Activated naive CD8-positive, alpha-beta T cell treated with anti-CD3 and anti-CD28 coated beads, Interleukin-2, amount 10 ng/mL, durations not matched to agents 7 days and 5 days (primary cell): Measurements from ENCODE around the gene KRT31. TPM values are rescaled to one million over a fixed set of nuclear protein-coding genes. Genes with fewer than 3 reads are reported as not detected.
"Not testable (repeated sequence)": the region's sequence is repeated elsewhere in the genome, so short reads cannot be mapped to it uniquely, and the experiment has no call there.

Experiments used
- ATAC-seq: fragments of 150-1000 bp; cut with Tn5 transposase; one replicate; pipeline ENCODE4 v1.10.0; 2021; ENCODE audit warnings: low read depth, moderate library complexity
- POLR2A ChIA-PET: fragments of 350-600 bp; sonication (Branson Sonifier 250); formaldehyde crosslinking; loops from one replicate; lab custom pipeline; 2021; ENCODE audit warnings: antibody characterized with exemption; lab: Charles Lee
- DNase-seq: peaks from one replicate; pipeline ENCODE4 v3.0.0; 2021
- H3K27ac Mint-ChIP-seq: one replicate; pipeline ENCODE4 v1.8.0; 2022; ENCODE audit warnings: mild to moderate bottlenecking, mixed read lengths
- H3K27me3 Mint-ChIP-seq: one replicate; pipeline ENCODE4 v1.8.0; 2022; ENCODE audit warnings: mild to moderate bottlenecking, moderate library complexity, mixed read lengths
- H3K36me3 Mint-ChIP-seq: one replicate; pipeline ENCODE4 v1.8.0; 2021; ENCODE audit warnings: mild to moderate bottlenecking, mixed read lengths
- H3K4me1 Mint-ChIP-seq: one replicate; pipeline ENCODE4 v1.8.0; 2021; ENCODE audit warnings: mixed read lengths
- H3K4me3 Mint-ChIP-seq: one replicate; pipeline ENCODE4 v1.8.0; 2022; ENCODE audit warnings: mild to moderate bottlenecking, moderate library complexity, mixed read lengths
- H3K9me3 Mint-ChIP-seq: one replicate; pipeline ENCODE4 v1.8.0; 2021; ENCODE audit warnings: mixed read lengths
- total RNA-seq, 2 experiments: library from RNA; stranded (reverse); gene quantifications; one replicate each; pipeline ENCODE4 v1.2.3, GENCODE V29; 2021

Gene KRT31
- total RNA-seq, 2 experiments from 2014 or later = not detected

- H3K27me3 Mint-ChIP-seq = peaks cover 3% of the 10 kb centered on the region
- H3K36me3 Mint-ChIP-seq = no peaks in the 10 kb centered on the region
- DNase-seq (no peak), ATAC-seq (no peak)
- H3K9me3 Mint-ChIP-seq = peaks cover 2% of the 10 kb centered on the region
- H3K4me3 Mint-ChIP-seq = no peak overlapping the region
- H3K4me1 Mint-ChIP-seq = no peaks in the 10 kb centered on the region
- POLR2A ChIA-PET = no interaction called here
- no peak overlapping the region for H3K27ac Mint-ChIP-seq
Observed at GRCh38 chr17:41392278-41392677, 5.1 kb downstream of the KRT31 start.

DNA sequence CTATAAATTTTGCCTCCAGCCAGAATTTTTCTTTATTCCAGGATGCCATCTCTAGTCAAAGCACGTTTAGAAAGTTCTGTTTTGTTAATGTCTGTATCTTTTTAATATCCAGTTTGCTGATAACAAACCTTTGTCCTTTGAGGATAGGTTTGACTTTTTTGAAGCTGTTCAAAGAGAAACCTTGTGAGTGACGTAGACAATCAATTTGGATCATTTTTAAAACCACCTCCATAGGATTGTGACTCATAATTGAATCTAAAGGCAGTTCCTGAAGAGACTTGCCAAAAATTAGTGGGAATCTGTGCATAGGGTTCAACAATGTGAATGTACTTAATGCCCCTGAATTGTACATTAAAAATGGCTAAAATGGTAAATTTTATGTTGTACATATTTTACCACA, 5.9 kb downstream of the KRT31 start:
- Mint-ChIP-seq H3K4me3 (no peak overlapping the region), H3K36me3 (no peaks in the 10 kb centered on the region), H3K4me1 (no peaks in the 10 kb centered on the region), H3K27ac (no peak overlapping the region), H3K9me3 (peaks cover 4% of the 10 kb centered on the region), H3K27me3 (peaks cover 3% of the 10 kb centered on the region)
- POLR2A ChIA-PET = no interaction called here
- DNase-seq (no peak), ATAC-seq (no peak)

DNA sequence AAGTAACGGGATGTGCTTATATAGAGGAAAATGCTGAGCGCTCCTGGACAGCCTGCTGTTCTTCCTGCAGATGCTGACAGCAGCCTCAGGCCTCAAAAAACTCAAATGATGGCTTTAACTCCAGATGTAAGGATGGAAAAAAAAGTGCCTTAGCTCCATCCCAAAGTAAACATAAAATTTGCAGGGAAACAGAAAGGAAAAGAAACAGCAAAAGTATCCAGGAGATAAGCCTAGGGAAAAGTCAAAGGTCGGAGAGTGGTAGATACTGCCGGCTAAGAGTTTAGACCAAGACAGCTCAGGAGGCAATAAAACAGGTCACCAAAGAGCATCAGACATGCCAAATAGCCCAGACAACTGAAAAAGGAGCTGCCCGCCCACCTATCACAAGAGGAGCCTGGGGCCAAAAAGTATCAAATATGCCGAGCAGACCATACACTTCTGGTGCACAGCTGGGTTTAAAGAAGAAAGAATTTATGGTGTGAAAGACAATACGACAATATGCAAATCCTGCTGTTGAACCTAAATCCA, 6.9 kb downstream of the KRT31 start:
- no peak overlapping the region for H3K27ac Mint-ChIP-seq
- no peaks in the 10 kb centered on the region for H3K4me1 Mint-ChIP-seq
- H3K9me3 Mint-ChIP-seq = peaks cover 6% of the 10 kb centered on the region
- DNase-seq (no peak), ATAC-seq (no peak)
- no peaks in the 10 kb centered on the region for H3K36me3 Mint-ChIP-seq
- peaks cover 3% of the 10 kb centered on the region for H3K27me3 Mint-ChIP-seq
- POLR2A ChIA-PET = no interaction called here
- H3K4me3 Mint-ChIP-seq = no peak overlapping the region

- POLR2A ChIA-PET = no interaction called here
- Mint-ChIP-seq H3K36me3 (no peaks in the 10 kb centered on the region), H3K9me3 (peaks cover 6% of the 10 kb centered on the region), H3K4me3 (no peak overlapping the region), H3K27me3 (peaks cover 9% of the 10 kb centered on the region), H3K4me1 (no peaks in the 10 kb centered on the region), H3K27ac (no peak overlapping the region)
- DNase-seq (no peak), ATAC-seq (no peak)
Observed at GRCh38 chr17:41387670-41388069, 9.7 kb downstream of the KRT31 start.

DNA sequence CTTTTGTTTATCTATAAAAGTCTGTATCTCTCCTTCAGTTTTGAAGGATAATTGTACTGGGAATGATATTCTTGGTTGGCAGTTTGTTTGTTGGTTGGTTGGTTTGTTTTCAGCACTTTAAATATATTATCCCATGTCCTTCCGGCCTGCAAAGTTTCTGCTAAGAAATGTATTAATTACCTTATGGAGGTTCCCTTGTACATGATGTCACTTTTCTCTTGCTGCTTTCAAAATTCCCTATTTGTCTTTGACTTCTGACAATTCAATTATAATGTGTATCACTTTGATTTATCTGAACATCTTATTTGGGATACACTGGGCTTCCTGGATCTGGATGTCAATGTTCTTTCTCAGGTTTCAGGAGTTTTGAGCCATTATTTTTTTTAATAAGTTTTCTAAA, 11.2 kb downstream of the KRT31 start:
- Mint-ChIP-seq H3K4me3 (no peak overlapping the region), H3K9me3 (peaks cover 6% of the 10 kb centered on the region), H3K4me1 (no peaks in the 10 kb centered on the region), H3K36me3 (no peaks in the 10 kb centered on the region), H3K27ac (no peak overlapping the region), H3K27me3 (peaks cover 6% of the 10 kb centered on the region)
- no peak for DNase-seq
- ATAC-seq = no peak
- POLR2A ChIA-PET = no interaction called here

GRCh38 chr17:41383690-41384089, 13.7 kb downstream of the KRT31 start:
- Mint-ChIP-seq H3K4me1 (no peaks in the 10 kb centered on the region), H3K27ac (no peak overlapping the region), H3K27me3 (peaks cover 6% of the 10 kb centered on the region), H3K4me3 (no peak overlapping the region), H3K9me3 (peaks cover 6% of the 10 kb centered on the region), H3K36me3 (no peaks in the 10 kb centered on the region)
- ATAC-seq (no peak), DNase-seq (no peak)
- POLR2A ChIA-PET = no interaction called here

- no peaks in the 10 kb centered on the region for H3K4me1 Mint-ChIP-seq
- no peak overlapping the region for H3K27ac Mint-ChIP-seq
- peaks cover 6% of the 10 kb centered on the region for H3K27me3 Mint-ChIP-seq
- no peaks in the 10 kb centered on the region for H3K36me3 Mint-ChIP-seq
- ATAC-seq (no peak), DNase-seq (no peak)
- H3K9me3 Mint-ChIP-seq = peaks cover 6% of the 10 kb centered on the region
- no peak overlapping the region for H3K4me3 Mint-ChIP-seq
- POLR2A ChIA-PET = no interaction called here
Observed at GRCh38 chr17:41382394-41382793, 15.0 kb downstream of the KRT31 start.

DNA sequence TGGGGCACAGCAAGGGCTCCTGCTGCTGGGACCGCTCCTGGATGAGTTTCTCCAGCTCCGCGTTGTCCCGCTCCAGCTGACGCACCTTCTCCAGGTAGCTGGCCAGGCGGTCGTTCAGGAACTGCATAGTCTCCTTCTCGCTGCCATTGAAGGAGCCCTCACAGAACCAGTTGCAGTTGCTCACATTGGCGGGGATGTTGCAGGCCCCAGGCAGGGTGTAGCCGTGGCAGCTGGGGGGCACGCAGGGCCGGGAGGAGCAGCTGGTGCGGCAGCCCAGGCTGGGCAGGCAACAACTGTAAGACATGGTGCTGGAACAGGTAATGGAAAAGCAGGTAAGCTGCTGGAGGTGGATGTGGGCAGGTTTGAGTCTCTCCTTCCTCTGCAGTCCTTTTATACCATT, 15.5 kb downstream of the KRT31 start, which contains the start of gene KRT34:
Gene KRT34, minus strand, starts transcription at position 364 of the 400 bp plus-strand sequence. Its CDS starts 60 bp downstream, at position 304.
- H3K4me1 Mint-ChIP-seq, H3K4me3 Mint-ChIP-seq, ATAC-seq, H3K9me3 Mint-ChIP-seq, H3K27ac Mint-ChIP-seq, POLR2A ChIA-PET, H3K27me3 Mint-ChIP-seq, DNase-seq, H3K36me3 Mint-ChIP-seq: not testable (repeated sequence)

DNA sequence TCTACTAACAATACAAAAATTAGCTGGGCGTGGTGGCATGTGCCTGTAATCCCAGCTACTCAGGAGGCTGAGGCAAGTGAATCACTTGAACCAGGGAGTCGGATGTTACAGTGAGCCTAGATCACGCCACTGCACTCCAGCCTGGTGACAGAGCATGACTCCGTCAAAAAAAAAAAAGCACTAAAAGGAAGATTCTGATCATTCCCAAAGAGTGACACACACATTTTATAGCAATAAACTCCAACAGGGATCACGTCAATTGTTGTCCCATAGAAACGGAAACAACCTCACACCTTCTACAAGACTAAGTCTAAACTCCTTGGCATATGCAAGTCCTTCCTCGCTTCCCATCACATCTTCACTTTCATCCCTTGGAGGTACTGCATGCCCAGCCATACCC, 17.3 kb downstream of the KRT31 start:
- DNase-seq, H3K27me3 Mint-ChIP-seq, ATAC-seq, POLR2A ChIA-PET, H3K9me3 Mint-ChIP-seq, H3K36me3 Mint-ChIP-seq, H3K27ac Mint-ChIP-seq, H3K4me3 Mint-ChIP-seq, H3K4me1 Mint-ChIP-seq: not testable (repeated sequence)

DNA sequence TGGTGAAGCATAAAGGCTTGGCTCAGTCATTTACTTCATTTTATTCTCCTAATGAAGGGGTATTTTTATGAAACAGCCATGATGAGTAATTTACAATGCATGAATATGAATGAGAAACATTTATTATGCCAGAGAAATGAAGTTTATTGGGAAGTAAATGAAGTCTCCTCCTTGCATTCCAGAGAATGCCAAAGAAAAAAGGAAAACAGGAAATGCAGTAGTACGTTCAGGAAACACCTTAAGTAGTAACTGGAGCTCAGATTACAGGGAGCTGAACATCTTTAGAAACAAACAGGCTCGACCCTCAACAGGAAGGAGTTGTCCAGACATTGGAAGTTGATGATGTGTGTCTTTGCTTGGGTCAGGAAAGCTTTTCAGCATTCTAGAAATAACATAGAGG, 19.9 kb downstream of the KRT31 start:
- POLR2A ChIA-PET = no interaction called here
- no peak for DNase-seq
- H3K27me3 Mint-ChIP-seq = no peaks in the 10 kb centered on the region
- ATAC-seq = no peak
- no peaks in the 10 kb centered on the region for H3K4me1 Mint-ChIP-seq
- no peak overlapping the region for H3K27ac Mint-ChIP-seq
- no peak overlapping the region for H3K4me3 Mint-ChIP-seq
- H3K9me3 Mint-ChIP-seq = peaks cover 2% of the 10 kb centered on the region
- no peaks in the 10 kb centered on the region for H3K36me3 Mint-ChIP-seq

DNA sequence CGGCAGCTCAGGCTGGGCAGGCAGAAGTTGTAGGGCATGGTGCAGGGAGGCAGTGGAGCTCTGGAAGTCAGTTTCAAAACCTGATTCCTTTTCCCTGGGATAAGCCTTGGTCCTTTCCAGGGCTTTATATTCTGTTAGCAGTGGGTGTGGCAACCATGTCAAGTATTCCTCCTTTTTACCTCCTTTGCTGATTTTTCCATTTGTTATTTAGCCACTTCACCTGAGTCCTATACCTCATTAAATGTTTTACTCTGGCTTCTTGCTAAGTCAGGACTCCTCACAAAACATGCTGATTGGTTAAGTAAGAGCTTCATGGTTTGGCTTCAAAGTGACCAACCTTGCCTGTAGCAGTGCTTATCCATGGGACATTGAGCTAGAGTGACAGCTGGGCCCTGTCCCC, 27.7 kb downstream of the KRT31 start, which contains the start of gene KRT33B:
Gene KRT33B, minus strand, starts transcription at position 101 of the 400 bp plus-strand sequence. Its CDS starts 63 bp downstream, at position 38.
- DNase-seq (no peak), ATAC-seq (no peak)
- H3K9me3 Mint-ChIP-seq = no peaks in the 10 kb centered on the region
- H3K27ac Mint-ChIP-seq = no peak within 1 kb of the TSS
- no peaks in the 10 kb centered on the region for H3K36me3 Mint-ChIP-seq
- H3K4me1 Mint-ChIP-seq = no peaks in the 10 kb centered on the region
- POLR2A ChIA-PET = no interaction called here
- no peak within 1 kb of the TSS for H3K4me3 Mint-ChIP-seq
- H3K27me3 Mint-ChIP-seq = no peaks in the 10 kb centered on the region

DNA sequence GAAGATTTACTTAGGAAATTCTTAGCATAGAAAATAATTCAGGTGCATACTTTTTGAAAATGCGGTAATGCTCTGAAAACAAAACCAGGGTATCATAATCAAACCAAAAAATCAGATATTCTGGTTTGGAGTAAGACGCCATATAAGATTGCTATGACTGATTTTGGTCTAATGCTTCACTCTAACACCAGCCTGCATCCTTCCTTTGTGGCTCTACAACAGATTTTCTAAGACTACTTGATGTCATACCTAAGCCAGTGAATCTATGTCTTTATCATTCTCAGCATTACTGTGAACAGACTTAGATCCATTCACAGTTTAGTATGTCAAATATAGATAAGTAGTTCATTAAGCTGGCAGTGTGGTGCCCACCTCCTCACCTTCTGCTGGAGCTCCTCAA, 28.4 kb downstream of the KRT31 start:
- ATAC-seq = no peak
- no peak for DNase-seq
- Mint-ChIP-seq H3K27ac (no peak overlapping the region), H3K9me3 (no peaks in the 10 kb centered on the region), H3K27me3 (no peaks in the 10 kb centered on the region), H3K4me3 (no peak overlapping the region), H3K36me3 (no peaks in the 10 kb centered on the region), H3K4me1 (no peaks in the 10 kb centered on the region)
- POLR2A ChIA-PET = no interaction called here

- POLR2A ChIA-PET = no interaction called here
- Mint-ChIP-seq H3K36me3 (no peaks in the 10 kb centered on the region), H3K4me3 (no peak overlapping the region), H3K4me1 (no peaks in the 10 kb centered on the region), H3K27me3 (no peaks in the 10 kb centered on the region), H3K9me3 (no peaks in the 10 kb centered on the region), H3K27ac (no peak overlapping the region)
- ATAC-seq = no peak
- no peak for DNase-seq
Observed at GRCh38 chr17:41367426-41368075, 29.9 kb downstream of the KRT31 start.

- H3K4me1 Mint-ChIP-seq = no peaks in the 10 kb centered on the region
- H3K36me3 Mint-ChIP-seq = no peaks in the 10 kb centered on the region
- no peaks in the 10 kb centered on the region for H3K9me3 Mint-ChIP-seq
- no peak overlapping the region for H3K27ac Mint-ChIP-seq
- H3K4me3 Mint-ChIP-seq = no peak overlapping the region
- DNase-seq (no peak), ATAC-seq (no peak)
- POLR2A ChIA-PET = no interaction called here
- peaks cover 2% of the 10 kb centered on the region for H3K27me3 Mint-ChIP-seq
Observed at GRCh38 chr17:41366070-41366469, 31.3 kb downstream of the KRT31 start.
